ENCODE results near the gene POC1B. TPM values are rescaled to one million over a fixed set of nuclear protein-coding genes. Genes with fewer than 3 reads are reported as not detected.

POC1B gene
- total and polyA plus RNA-seq, 2 donors (not counting 3 experiments of a cell fraction or from before 2014, with no cell fraction given) = 7.1 to 18.2 TPM

- POLR2A ChIA-PET = no interaction called here
- H4K20me1 ChIP-seq (replicated peaks; ENCODE audit: control insufficient read depth, extremely low read depth, insufficient read depth, low read length) = no peaks in the 10 kb centered on the region
- H3K79me2 ChIP-seq (ENCODE audit: control insufficient read depth, insufficient read depth, low read length) = no peaks in the 10 kb centered on the region
- H3K27me3 ChIP-seq (ENCODE audit: control insufficient read depth in 2 of 2, insufficient read depth in 2 of 2, low read length in 2 of 2) = no peaks in the 10 kb centered on the region
- no peak overlapping the region for H3K4me3 ChIP-seq (replicated peaks in 1 of 3; ENCODE audit: insufficient read depth in 1 of 3, low read depth in 1 of 3, low read length in 3 of 3)
- no peak overlapping the region for H3K4me2 ChIP-seq (ENCODE audit: insufficient read depth, low read length)
- CTCF ChIA-PET = no interaction called here
- H3K27ac ChIP-seq (ENCODE audit: insufficient read depth, low read depth, low read length) = no peak overlapping the region
- DNase-seq (ENCODE audit: low read depth, low spot score) = no peak
- no peak overlapping the region for H2AFZ ChIP-seq (ENCODE audit: low read depth, low read length)
- H3K9me1 ChIP-seq (replicated peaks; ENCODE audit: control insufficient read depth, extremely low read depth, insufficient read depth, low read length) = no peaks in the 10 kb centered on the region
- no peak for TF ChIP-seq GATA2 (IDR thresholded peaks at IDR 0.05; ENCODE audit: insufficient read depth, insufficient read length, low read depth, low read length)
- TF ChIP-seq JUN (IDR thresholded peaks at IDR 0.05; ENCODE audit: borderline replicate concordance, insufficient read depth, insufficient read length, low read depth) = no peak
- TF ChIP-seq CTCF (IDR thresholded peaks at IDR 0.05; ENCODE audit: extremely low read depth in 1 of 2, insufficient read depth in 1 of 2, low read depth in 1 of 2, low read length in 2 of 2) = no peak
- TF ChIP-seq MAX (IDR thresholded peaks at IDR 0.05; ENCODE audit: insufficient read depth, insufficient read length) = no peak
- no peak for TF ChIP-seq POLR2AphosphoS5 (IDR thresholded peaks at IDR 0.05; ENCODE audit: insufficient read depth, low read depth, low read length)
- TF ChIP-seq POLR2A (IDR thresholded peaks at IDR 0.05; ENCODE audit: low read depth, low read length) = no peak
- no peak for TF ChIP-seq EZH2 (IDR thresholded peaks at IDR 0.05; ENCODE audit: borderline replicate concordance, low read depth, low read length, severe bottlenecking)
- no peak for TF ChIP-seq MYC (IDR thresholded peaks at IDR 0.05; ENCODE audit: low read depth, low read length)
- no peak for TF ChIP-seq FOS (IDR thresholded peaks at IDR 0.05; ENCODE audit: borderline replicate concordance, insufficient read depth, low read length)
- intact Hi-C loops (cut with micrococcal nuclease) (no loop called here), dilution Hi-C loops (cut with MboI; ENCODE audit: extremely low pct_ligation_motif_present, low sequenced_read_pairs) (no loop called here)
- no peaks in the 10 kb centered on the region for H3K4me1 ChIP-seq (ENCODE audit: control insufficient read depth, extremely low read depth, insufficient read depth, low read length)
- no peaks in the 10 kb centered on the region for H3K36me3 ChIP-seq (ENCODE audit: control insufficient read depth in 2 of 2, extremely low read depth in 1 of 2, insufficient read depth in 2 of 2, low read length in 2 of 2)
- no peak overlapping the region for H3K9ac ChIP-seq (replicated peaks; ENCODE audit: extremely low read depth, insufficient read depth, low read length)
- no peak for FAIRE-seq
- H3K9me3 ChIP-seq (replicated peaks; ENCODE audit: control insufficient read depth, insufficient read depth, low read length) = no peaks in the 10 kb centered on the region
- no TSS peak for BruUV-seq (replicated peaks)
Measured at GRCh38 chr12:89427508-89428156, 98.2 kb downstream of the POC1B start.

Data from endothelial cell of umbilical vein (primary cell).